ENCODE measurements around the gene QKI. TPM values are rescaled to one million over a fixed set of nuclear protein-coding genes. Genes with fewer than 3 reads are reported as not detected.
A peak's percentile ranks its signal among the peaks of the same experiment; 100 is the strongest.

QKI gene
- total RNA-seq, 1 donor = 212 TPM

DNA sequence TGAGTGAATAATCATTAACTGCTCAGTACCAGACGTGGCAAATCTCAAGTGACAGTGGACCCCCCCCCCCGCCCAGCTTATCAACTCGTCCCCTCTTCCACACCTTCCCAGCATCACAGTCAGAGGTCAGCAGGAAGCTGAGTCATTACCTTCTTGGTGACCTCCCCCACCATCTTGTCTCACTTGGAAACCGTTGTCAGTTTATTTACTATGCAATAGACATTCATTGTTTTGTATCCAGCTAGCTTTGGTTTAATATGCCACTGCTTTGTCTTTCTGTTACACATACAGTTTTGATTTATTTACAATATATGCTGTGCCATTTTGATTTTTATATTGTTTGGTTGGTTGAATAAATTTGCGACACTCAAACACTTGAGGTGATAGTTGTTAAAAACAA lies 158.1 kb downstream of the QKI start:
- H3K36me3 ChIP-seq (ENCODE audit: insufficient read depth, low read length) = peaks cover 13% of the 10 kb centered on the region
- DNase-seq (ENCODE audit: insufficient read length, low spot score, missing footprints) = no peak
- no peak overlapping the region for H3K4me3 ChIP-seq (ENCODE audit: insufficient read depth, low read length)

DNA sequence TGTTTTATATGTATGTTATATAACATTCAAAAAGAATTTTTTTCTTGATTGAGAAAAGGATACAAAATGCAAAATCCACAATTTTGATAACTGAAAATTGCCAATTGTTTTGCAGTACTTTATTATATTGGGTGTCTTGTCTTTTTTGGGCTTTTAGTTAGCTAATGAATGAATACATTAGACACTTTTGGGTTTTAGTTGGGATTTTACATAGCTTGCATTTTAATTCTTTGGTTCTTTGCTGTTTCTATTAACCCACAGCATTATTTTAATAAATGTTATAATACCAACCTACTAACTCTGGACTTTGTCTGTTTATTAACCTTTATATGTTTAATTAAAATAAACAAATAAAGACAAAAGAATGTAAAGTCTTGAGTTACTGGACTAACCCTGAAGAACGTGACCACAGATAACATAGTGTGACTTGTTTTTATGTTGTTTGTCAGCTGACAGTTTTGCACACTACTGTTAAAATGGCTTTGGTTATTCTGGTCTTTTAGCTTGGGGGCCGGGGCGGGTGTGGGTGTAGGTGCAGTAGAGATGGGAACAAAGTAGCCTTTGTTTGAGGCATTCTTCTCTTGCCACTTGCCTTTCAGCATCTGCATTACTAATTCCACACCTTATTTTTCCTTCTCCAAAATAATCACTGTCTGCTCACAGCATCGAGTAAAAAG lies 159.1 kb downstream of the QKI start:
- DNase-seq (ENCODE audit: insufficient read length, low spot score, missing footprints) = no peak
- H3K36me3 ChIP-seq (ENCODE audit: insufficient read depth, low read length) = peaks cover 13% of the 10 kb centered on the region
- TF ChIP-seq, protein P1, sequence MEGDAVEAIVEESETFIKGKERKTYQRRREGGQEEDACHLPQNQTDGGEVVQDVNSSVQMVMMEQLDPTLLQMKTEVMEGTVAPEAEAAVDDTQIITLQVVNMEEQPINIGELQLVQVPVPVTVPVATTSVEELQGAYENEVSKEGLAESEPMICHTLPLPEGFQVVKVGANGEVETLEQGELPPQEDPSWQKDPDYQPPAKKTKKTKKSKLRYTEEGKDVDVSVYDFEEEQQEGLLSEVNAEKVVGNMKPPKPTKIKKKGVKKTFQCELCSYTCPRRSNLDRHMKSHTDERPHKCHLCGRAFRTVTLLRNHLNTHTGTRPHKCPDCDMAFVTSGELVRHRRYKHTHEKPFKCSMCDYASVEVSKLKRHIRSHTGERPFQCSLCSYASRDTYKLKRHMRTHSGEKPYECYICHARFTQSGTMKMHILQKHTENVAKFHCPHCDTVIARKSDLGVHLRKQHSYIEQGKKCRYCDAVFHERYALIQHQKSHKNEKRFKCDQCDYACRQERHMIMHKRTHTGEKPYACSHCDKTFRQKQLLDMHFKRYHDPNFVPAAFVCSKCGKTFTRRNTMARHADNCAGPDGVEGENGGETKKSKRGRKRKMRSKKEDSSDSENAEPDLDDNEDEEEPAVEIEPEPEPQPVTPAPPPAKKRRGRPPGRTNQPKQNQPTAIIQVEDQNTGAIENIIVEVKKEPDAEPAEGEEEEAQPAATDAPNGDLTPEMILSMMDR (IDR thresholded peaks at IDR 0.05; ENCODE audit: extremely low read depth, low read depth, low read length) = no peak

More for the DNA sequence above, 158.1 kb downstream of the QKI start:
- Histone ChIP-seq H3K9me3 (ENCODE audit: low read depth, low read length) (no peaks in the 10 kb centered on the region), H3K4me2 (ENCODE audit: insufficient read depth, low read length) (no peak overlapping the region), H3K4me1 (ENCODE audit: insufficient read depth, low read length) (no peaks in the 10 kb centered on the region), H4K20me1 (ENCODE audit: insufficient read depth, low read length) (no peaks in the 10 kb centered on the region), H3K79me2 (ENCODE audit: insufficient read depth, low read length) (no peaks in the 10 kb centered on the region), H2AFZ (ENCODE audit: low read length) (no peak overlapping the region), H3K27ac (ENCODE audit: low read depth, low read length) (no peak overlapping the region), H3K27me3 (ENCODE audit: insufficient read depth, low read length) (no peaks in the 10 kb centered on the region)
- TF ChIP-seq, protein P1 (IDR thresholded peaks at IDR 0.05; ENCODE audit: extremely low read depth, low read depth, low read length) = no peak

DNA sequence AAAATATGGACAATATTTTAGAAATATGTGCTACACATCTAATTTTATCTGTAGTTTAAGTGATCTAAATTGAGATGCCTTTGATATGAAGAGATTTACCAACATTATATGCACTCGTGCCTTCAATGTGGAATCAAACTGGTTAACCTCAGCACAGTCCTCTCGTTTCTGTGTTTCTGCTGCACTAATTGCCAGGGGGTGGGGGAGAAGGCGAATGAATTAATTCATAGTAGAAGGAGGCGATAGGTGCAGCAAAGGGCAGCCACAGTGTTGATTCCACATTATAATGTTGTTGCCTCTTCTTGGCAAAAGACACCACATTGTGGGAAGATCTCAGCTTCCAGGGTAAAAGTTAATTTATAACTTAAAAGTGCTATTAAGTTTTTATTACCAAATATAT lies 161.6 kb downstream of the QKI start:
- Histone ChIP-seq H3K36me3 (ENCODE audit: insufficient read depth, low read length) (peaks cover 8% of the 10 kb centered on the region), H3K27ac (ENCODE audit: low read depth, low read length) (no peak overlapping the region), H4K20me1 (ENCODE audit: insufficient read depth, low read length) (peaks cover 3% of the 10 kb centered on the region), H3K4me1 (ENCODE audit: insufficient read depth, low read length) (no peaks in the 10 kb centered on the region), H3K27me3 (ENCODE audit: insufficient read depth, low read length) (no peaks in the 10 kb centered on the region), H2AFZ (ENCODE audit: low read length) (no peak overlapping the region), H3K9me3 (ENCODE audit: low read depth, low read length) (no peaks in the 10 kb centered on the region), H3K79me2 (ENCODE audit: insufficient read depth, low read length) (no peaks in the 10 kb centered on the region), H3K4me2 (ENCODE audit: insufficient read depth, low read length) (no peak overlapping the region), H3K4me3 (ENCODE audit: insufficient read depth, low read length) (no peak overlapping the region)
- DNase-seq (ENCODE audit: insufficient read length, low spot score, missing footprints) = no peak
- TF ChIP-seq, protein P1 (IDR thresholded peaks at IDR 0.05; ENCODE audit: extremely low read depth, low read depth, low read length) = no peak

More for the DNA sequence above, 159.1 kb downstream of the QKI start:
- Histone ChIP-seq H2AFZ (ENCODE audit: low read length) (no peak overlapping the region), H3K4me1 (ENCODE audit: insufficient read depth, low read length) (no peaks in the 10 kb centered on the region), H3K4me2 (ENCODE audit: insufficient read depth, low read length) (no peak overlapping the region), H3K79me2 (ENCODE audit: insufficient read depth, low read length) (no peaks in the 10 kb centered on the region), H3K4me3 (ENCODE audit: insufficient read depth, low read length) (no peak overlapping the region), H4K20me1 (ENCODE audit: insufficient read depth, low read length) (no peaks in the 10 kb centered on the region), H3K9me3 (ENCODE audit: low read depth, low read length) (no peaks in the 10 kb centered on the region), H3K27me3 (ENCODE audit: insufficient read depth, low read length) (no peaks in the 10 kb centered on the region), H3K27ac (ENCODE audit: low read depth, low read length) (no peak overlapping the region)

DNA sequence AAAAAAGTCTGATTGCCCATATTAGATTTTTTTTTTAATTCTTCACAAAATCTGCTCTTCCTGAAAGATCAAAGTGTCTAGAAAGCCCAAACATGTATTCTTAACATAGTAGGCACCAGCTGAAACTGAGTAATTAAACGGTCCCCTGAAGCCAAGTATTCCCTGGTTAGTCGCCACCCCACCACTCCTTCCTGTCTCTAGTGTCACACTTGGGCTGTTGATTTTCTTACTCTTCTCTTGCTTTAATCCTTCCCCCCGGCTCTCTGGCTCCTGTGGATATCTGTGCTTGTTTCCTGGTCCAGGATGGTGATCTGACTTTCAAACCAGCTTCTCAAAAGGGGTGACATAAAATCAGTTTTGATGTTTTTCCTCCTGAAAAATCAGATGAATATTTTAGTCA lies 162.9 kb downstream of the QKI start:
- H3K4me3 ChIP-seq (ENCODE audit: insufficient read depth, low read length) = no peak overlapping the region
- TF ChIP-seq, protein P1 (IDR thresholded peaks at IDR 0.05; ENCODE audit: extremely low read depth, low read depth, low read length) = no peak
- no peaks in the 10 kb centered on the region for H3K4me1 ChIP-seq (ENCODE audit: insufficient read depth, low read length)
- H3K79me2 ChIP-seq (ENCODE audit: insufficient read depth, low read length) = no peaks in the 10 kb centered on the region
- H3K9me3 ChIP-seq (ENCODE audit: low read depth, low read length) = no peaks in the 10 kb centered on the region
- H3K27ac ChIP-seq (ENCODE audit: low read depth, low read length) = no peak overlapping the region
- peaks cover 8% of the 10 kb centered on the region for H3K36me3 ChIP-seq (ENCODE audit: insufficient read depth, low read length)
- peak; percentile 44 for DNase-seq (ENCODE audit: insufficient read length, low spot score, missing footprints)
- no peaks in the 10 kb centered on the region for H3K27me3 ChIP-seq (ENCODE audit: insufficient read depth, low read length)
- no peak overlapping the region for H2AFZ ChIP-seq (ENCODE audit: low read length)
- no peak overlapping the region for H3K4me2 ChIP-seq (ENCODE audit: insufficient read depth, low read length)
- peaks cover 3% of the 10 kb centered on the region for H4K20me1 ChIP-seq (ENCODE audit: insufficient read depth, low read length)
